AG10803 (cell line): ENCODE results near the gene S100G.
"Not testable (repeated sequence)": the region's sequence is repeated elsewhere in the genome, so short reads cannot be mapped to it uniquely, and the experiment has no call there.

Experiments
- DNase-seq: peaks from one replicate; pipeline ENCODE4 v3.0.0; 2010; ENCODE audit warnings: low read depth
- H3K4me3 ChIP-seq: 2 replicates; pipeline ENCODE4 v1.5.1; 2011; ENCODE audit warnings: mild to moderate bottlenecking, low read length, control low read depth
- TF ChIP-seq, protein P1 (sequence below): conservative IDR thresholded peaks from 2 replicates; pipeline ENCODE4 v1.5.1; 2011; ENCODE audit warnings: mild to moderate bottlenecking, low read length, control low read depth, inconsistent platforms

S100G gene, protein sequence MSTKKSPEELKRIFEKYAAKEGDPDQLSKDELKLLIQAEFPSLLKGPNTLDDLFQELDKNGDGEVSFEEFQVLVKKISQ

GRCh38 chrX:16649858-16650257 lies at the start of gene S100G:
Gene S100G (plus strand): TSS chrX:16650158. CDS start chrX:16651007, 849 bp downstream.
- no peak for DNase-seq
- H3K4me3 ChIP-seq = no peak within 1 kb of the TSS
- TF ChIP-seq, protein P1, sequence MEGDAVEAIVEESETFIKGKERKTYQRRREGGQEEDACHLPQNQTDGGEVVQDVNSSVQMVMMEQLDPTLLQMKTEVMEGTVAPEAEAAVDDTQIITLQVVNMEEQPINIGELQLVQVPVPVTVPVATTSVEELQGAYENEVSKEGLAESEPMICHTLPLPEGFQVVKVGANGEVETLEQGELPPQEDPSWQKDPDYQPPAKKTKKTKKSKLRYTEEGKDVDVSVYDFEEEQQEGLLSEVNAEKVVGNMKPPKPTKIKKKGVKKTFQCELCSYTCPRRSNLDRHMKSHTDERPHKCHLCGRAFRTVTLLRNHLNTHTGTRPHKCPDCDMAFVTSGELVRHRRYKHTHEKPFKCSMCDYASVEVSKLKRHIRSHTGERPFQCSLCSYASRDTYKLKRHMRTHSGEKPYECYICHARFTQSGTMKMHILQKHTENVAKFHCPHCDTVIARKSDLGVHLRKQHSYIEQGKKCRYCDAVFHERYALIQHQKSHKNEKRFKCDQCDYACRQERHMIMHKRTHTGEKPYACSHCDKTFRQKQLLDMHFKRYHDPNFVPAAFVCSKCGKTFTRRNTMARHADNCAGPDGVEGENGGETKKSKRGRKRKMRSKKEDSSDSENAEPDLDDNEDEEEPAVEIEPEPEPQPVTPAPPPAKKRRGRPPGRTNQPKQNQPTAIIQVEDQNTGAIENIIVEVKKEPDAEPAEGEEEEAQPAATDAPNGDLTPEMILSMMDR = no peak

GRCh38 chrX:16601885-16602284 lies 48.1 kb upstream of the S100G start:
- H3K4me3 ChIP-seq = no peak overlapping the region
- TF ChIP-seq, protein P1 = no peak
- no peak for DNase-seq

- DNase-seq, H3K4me3 ChIP-seq: not testable (repeated sequence)
Observed at GRCh38 chrX:16603235-16603634, 46.7 kb upstream of the S100G start.

DNA sequence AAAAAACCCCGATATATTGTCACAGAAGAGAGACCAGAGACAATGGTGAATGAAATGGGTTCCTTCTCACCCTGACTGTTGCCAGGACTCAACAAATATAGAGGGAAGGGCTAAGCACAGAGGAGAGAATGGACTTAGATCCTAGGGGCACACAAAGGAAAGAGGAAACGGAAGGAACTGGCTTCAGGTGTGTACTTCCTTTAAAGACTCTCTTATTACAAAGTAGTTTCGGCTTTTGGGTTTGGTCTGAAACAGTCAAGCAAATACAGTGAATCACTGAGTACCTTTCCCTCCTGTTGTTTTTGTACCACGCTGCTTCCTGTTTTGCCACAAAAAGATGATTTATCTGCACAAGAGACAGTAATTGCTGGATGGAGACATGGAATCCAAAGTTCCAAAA lies 46.1 kb upstream of the S100G start:
- no peak overlapping the region for H3K4me3 ChIP-seq
- TF ChIP-seq, protein P1 = no peak
- peak; percentile 11 for DNase-seq

GRCh38 chrX:16604337-16604736 lies 45.6 kb upstream of the S100G start:
- TF ChIP-seq, protein P1 = no peak
- H3K4me3 ChIP-seq = no peak overlapping the region
- no peak for DNase-seq

DNA sequence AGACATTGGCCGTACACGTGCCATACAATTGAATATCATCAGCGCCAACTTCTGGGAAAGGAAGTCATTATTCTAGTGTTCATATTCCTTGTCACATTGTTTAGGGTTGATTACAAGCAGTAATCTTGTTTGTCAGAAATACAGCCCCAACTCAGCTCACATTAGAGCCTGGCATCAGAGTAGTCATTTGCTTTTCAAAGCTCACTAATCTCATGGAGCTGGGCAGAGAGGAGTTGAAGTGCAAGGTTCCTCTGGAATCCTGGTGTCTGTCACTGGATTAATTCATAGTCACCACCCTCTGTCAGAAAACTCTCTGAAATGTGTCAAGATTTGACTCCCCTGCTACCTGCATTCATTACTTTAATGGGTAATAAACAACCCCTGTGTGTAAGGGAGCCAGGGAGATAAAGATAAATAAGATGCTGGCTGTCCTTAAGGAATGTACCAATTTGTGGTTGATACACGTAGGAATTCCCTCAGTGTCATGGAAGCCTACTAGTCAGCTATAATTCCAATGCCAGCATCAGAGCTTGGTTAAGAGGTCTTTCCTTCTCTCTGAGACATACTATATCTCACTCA lies 43.7 kb upstream of the S100G start:
- no peak overlapping the region for H3K4me3 ChIP-seq

DNA sequence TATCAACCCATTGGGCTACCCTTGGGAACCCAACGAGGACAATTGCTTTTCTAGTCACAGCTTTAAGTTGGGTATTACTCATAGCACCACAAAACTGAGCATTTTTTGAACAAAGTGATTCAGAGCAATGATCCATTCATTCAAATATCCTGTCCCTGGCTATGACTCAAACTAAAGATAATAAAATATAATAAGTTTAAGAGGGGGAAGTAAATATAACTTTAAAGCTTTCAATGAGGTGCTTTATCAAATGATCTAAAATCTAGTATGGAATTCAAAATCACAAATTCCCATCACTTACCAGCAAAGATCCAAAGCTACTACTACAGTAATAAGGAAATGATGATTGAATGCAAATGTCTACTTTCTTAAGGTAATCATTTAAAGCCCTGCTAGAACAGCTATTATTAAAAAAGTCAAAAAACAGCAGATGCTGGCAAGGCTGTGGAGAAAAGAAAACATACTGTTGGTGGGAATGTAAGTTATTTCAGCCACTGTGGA lies 39.8 kb upstream of the S100G start:
- H3K4me3 ChIP-seq = no peak overlapping the region
- peak; percentile 69 for DNase-seq
- TF ChIP-seq, protein P1 = no peak

More for the DNA sequence above, 43.7 kb upstream of the S100G start:
- DNase-seq = no peak
- TF ChIP-seq, protein P1 = no peak

GRCh38 chrX:16610654-16611053 lies 39.3 kb upstream of the S100G start:
- DNase-seq, H3K4me3 ChIP-seq: not testable (repeated sequence)
